H1 (cell line): ENCODE measurements around the gene CAMK2D. TPM values are rescaled to one million over a fixed set of nuclear protein-coding genes. Genes with fewer than 3 reads are reported as not detected.

ENCODE experiments used
- ASH2L ChIP-seq: fragments of 200-600, 300-600 bp; sonication (generic); IDR thresholded peaks from one replicate; pipeline ENCODE4 v1.7.1; 2017; ENCODE audit warnings: low read length
- JUND ChIP-seq: IDR thresholded peaks from 2 replicates; pipeline ENCODE4 v1.6.1; 2011; ENCODE audit warnings: mild to moderate bottlenecking, improper control_type of control experiment, low read length
- POLR2A ChIP-seq, 2 experiments: IDR thresholded peaks; 1 replicate in 1 of 2; 2 replicates in 1 of 2; pipeline ENCODE4 v1.6.1; 2011; ENCODE audit warnings: low read depth in 2 of 2, low read length in 2 of 2, mild to moderate bottlenecking in 2 of 2; ENCODE audit errors: control extremely low read depth in 1 of 2
- polyA plus RNA-seq, 7 experiments: library from polyadenylated mRNA; depleted of rRNA in 3 of 7; stranded (reverse) in 5 of 7; unstranded in 2 of 7; fragments of >200 nt in 5 of 7; fragments of 200-250 nt in 2 of 7; gene quantifications; 1 replicate in 5 of 7; 2 replicates in 1 of 7; 4 replicates in 1 of 7; pipeline versions ENCODE4 v1.2.1 to v1.2.3, GENCODE V29; 2011 to 2013; ENCODE audit warnings: missing spikeins in 2 of 7, mixed read lengths in 2 of 7
- total RNA-seq: library from RNA; stranded (reverse); fragmentation: NEBNext Ultra II Directional; extraction: Animal tissue kit (Norgen Biotek cat#: 25700); gene quantifications from 2 replicates; pipeline ENCODE4 v1.2.1, GENCODE V29; 2021
- TF ChIP-seq, protein P1 (sequence below): fragments of 300-600 bp; sonication (generic); IDR thresholded peaks from 2 replicates; pipeline ENCODE4 v1.7.1; 2012; ENCODE audit warnings: low read length, moderate library complexity, mild to moderate bottlenecking, inconsistent platforms; ENCODE audit not compliant: insufficient replicate concordance
- TF ChIP-seq, protein P2 (sequence below): IDR thresholded peaks from 2 replicates; pipeline ENCODE4 v1.6.1; 2011; ENCODE audit warnings: low read length, improper control_type of control experiment
- TF ChIP-seq, protein P3 (sequence below), 3 experiments: IDR thresholded peaks; 1 replicate in 2 of 3; 2 replicates in 1 of 3; pipeline versions ENCODE4 v1.5.1 to v1.6.1; 2011; ENCODE audit warnings: low read length in 3 of 3, mild to moderate bottlenecking in 3 of 3, inconsistent platforms in 2 of 3, low read depth in 1 of 3, moderate library complexity in 1 of 3; ENCODE audit not compliant: insufficient read depth in 1 of 3; ENCODE audit errors: control extremely low read depth in 1 of 3

The CAMK2D gene
- total and polyA plus RNA-seq, 2 of the 8 experiments (the other 6 are each of a cell fraction or from before 2014, with no cell fraction given): 3.2 to 7.0 TPM

GRCh38 chr4:113564493-113564892, 197.0 kb downstream of the CAMK2D start (continued):
- TF ChIP-seq, protein P1, sequence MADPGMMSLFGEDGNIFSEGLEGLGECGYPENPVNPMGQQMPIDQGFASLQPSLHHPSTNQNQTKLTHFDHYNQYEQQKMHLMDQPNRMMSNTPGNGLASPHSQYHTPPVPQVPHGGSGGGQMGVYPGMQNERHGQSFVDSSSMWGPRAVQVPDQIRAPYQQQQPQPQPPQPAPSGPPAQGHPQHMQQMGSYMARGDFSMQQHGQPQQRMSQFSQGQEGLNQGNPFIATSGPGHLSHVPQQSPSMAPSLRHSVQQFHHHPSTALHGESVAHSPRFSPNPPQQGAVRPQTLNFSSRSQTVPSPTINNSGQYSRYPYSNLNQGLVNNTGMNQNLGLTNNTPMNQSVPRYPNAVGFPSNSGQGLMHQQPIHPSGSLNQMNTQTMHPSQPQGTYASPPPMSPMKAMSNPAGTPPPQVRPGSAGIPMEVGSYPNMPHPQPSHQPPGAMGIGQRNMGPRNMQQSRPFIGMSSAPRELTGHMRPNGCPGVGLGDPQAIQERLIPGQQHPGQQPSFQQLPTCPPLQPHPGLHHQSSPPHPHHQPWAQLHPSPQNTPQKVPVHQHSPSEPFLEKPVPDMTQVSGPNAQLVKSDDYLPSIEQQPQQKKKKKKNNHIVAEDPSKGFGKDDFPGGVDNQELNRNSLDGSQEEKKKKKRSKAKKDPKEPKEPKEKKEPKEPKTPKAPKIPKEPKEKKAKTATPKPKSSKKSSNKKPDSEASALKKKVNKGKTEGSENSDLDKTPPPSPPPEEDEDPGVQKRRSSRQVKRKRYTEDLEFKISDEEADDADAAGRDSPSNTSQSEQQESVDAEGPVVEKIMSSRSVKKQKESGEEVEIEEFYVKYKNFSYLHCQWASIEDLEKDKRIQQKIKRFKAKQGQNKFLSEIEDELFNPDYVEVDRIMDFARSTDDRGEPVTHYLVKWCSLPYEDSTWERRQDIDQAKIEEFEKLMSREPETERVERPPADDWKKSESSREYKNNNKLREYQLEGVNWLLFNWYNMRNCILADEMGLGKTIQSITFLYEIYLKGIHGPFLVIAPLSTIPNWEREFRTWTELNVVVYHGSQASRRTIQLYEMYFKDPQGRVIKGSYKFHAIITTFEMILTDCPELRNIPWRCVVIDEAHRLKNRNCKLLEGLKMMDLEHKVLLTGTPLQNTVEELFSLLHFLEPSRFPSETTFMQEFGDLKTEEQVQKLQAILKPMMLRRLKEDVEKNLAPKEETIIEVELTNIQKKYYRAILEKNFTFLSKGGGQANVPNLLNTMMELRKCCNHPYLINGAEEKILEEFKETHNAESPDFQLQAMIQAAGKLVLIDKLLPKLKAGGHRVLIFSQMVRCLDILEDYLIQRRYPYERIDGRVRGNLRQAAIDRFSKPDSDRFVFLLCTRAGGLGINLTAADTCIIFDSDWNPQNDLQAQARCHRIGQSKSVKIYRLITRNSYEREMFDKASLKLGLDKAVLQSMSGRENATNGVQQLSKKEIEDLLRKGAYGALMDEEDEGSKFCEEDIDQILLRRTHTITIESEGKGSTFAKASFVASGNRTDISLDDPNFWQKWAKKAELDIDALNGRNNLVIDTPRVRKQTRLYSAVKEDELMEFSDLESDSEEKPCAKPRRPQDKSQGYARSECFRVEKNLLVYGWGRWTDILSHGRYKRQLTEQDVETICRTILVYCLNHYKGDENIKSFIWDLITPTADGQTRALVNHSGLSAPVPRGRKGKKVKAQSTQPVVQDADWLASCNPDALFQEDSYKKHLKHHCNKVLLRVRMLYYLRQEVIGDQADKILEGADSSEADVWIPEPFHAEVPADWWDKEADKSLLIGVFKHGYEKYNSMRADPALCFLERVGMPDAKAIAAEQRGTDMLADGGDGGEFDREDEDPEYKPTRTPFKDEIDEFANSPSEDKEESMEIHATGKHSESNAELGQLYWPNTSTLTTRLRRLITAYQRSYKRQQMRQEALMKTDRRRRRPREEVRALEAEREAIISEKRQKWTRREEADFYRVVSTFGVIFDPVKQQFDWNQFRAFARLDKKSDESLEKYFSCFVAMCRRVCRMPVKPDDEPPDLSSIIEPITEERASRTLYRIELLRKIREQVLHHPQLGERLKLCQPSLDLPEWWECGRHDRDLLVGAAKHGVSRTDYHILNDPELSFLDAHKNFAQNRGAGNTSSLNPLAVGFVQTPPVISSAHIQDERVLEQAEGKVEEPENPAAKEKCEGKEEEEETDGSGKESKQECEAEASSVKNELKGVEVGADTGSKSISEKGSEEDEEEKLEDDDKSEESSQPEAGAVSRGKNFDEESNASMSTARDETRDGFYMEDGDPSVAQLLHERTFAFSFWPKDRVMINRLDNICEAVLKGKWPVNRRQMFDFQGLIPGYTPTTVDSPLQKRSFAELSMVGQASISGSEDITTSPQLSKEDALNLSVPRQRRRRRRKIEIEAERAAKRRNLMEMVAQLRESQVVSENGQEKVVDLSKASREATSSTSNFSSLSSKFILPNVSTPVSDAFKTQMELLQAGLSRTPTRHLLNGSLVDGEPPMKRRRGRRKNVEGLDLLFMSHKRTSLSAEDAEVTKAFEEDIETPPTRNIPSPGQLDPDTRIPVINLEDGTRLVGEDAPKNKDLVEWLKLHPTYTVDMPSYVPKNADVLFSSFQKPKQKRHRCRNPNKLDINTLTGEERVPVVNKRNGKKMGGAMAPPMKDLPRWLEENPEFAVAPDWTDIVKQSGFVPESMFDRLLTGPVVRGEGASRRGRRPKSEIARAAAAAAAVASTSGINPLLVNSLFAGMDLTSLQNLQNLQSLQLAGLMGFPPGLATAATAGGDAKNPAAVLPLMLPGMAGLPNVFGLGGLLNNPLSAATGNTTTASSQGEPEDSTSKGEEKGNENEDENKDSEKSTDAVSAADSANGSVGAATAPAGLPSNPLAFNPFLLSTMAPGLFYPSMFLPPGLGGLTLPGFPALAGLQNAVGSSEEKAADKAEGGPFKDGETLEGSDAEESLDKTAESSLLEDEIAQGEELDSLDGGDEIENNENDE: no peak
- TF ChIP-seq POLR2A (IDR thresholded peaks at IDR 0.05; ENCODE audit: control extremely low read depth in 1 of 2, low read depth in 2 of 2, low read length in 2 of 2) (no peak), ASH2L (no peak), JUND (no peak)
- TF ChIP-seq, protein P2, sequence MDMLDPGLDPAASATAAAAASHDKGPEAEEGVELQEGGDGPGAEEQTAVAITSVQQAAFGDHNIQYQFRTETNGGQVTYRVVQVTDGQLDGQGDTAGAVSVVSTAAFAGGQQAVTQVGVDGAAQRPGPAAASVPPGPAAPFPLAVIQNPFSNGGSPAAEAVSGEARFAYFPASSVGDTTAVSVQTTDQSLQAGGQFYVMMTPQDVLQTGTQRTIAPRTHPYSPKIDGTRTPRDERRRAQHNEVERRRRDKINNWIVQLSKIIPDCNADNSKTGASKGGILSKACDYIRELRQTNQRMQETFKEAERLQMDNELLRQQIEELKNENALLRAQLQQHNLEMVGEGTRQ: no peak
- TF ChIP-seq, protein P3, sequence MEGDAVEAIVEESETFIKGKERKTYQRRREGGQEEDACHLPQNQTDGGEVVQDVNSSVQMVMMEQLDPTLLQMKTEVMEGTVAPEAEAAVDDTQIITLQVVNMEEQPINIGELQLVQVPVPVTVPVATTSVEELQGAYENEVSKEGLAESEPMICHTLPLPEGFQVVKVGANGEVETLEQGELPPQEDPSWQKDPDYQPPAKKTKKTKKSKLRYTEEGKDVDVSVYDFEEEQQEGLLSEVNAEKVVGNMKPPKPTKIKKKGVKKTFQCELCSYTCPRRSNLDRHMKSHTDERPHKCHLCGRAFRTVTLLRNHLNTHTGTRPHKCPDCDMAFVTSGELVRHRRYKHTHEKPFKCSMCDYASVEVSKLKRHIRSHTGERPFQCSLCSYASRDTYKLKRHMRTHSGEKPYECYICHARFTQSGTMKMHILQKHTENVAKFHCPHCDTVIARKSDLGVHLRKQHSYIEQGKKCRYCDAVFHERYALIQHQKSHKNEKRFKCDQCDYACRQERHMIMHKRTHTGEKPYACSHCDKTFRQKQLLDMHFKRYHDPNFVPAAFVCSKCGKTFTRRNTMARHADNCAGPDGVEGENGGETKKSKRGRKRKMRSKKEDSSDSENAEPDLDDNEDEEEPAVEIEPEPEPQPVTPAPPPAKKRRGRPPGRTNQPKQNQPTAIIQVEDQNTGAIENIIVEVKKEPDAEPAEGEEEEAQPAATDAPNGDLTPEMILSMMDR (IDR thresholded peaks at IDR 0.05; ENCODE audit: control extremely low read depth in 1 of 3, insufficient read depth in 1 of 3, low read depth in 1 of 3, low read length in 3 of 3): no peak
- TF ChIP-seq, all 59 proteins: peak for 0
